Spleen (tissue), 11 donors: ENCODE results near the gene CIZ1. TPM values are rescaled to one million over a fixed set of nuclear protein-coding genes. Genes with fewer than 3 reads are reported as not detected.
A peak's percentile ranks its signal among the peaks of the same experiment; 100 is the strongest.

Experiments used
- DNase-seq: peaks from one replicate; pipeline ENCODE4 v3.0.0-alpha.2; 2020
- H3K27ac ChIP-seq, 8 donors: fragments of 200-600 bp; sonication (generic) in 7 of 8; 1 replicate in 4 of 8; 2 replicates in 4 of 8; pipeline versions ENCODE4 v1.5.0 to v1.8.0; 2016 to 2021; ENCODE audit warnings: inconsistent platforms in 4 of 8, mild to moderate bottlenecking in 4 of 8, moderate library complexity in 1 of 8
- H3K27me3 ChIP-seq, 7 donors: fragments of 200-600 bp; sonication (generic) in 6 of 7; replicated peaks in 1 of 7; 1 replicate in 4 of 7; 2 replicates in 3 of 7; pipeline versions ENCODE4 v1.5.0 to v1.8.0; 2016 to 2021; ENCODE audit warnings: inconsistent platforms in 3 of 7, mild to moderate bottlenecking in 1 of 7
- H3K36me3 ChIP-seq, 6 donors: fragments of 200-600 bp; sonication (generic) in 5 of 6; 1 replicate in 4 of 6; 2 replicates in 2 of 6; pipeline versions ENCODE4 v1.5.0 to v1.8.0; 2016 to 2021; ENCODE audit warnings: inconsistent platforms in 2 of 6
- H3K4me1 ChIP-seq, 6 donors: fragments of 200-600 bp; sonication (generic) in 5 of 6; 1 replicate in 3 of 6; 2 replicates in 3 of 6; pipeline versions ENCODE4 v1.5.0 to v1.8.0; 2016 to 2021; ENCODE audit warnings: inconsistent platforms in 3 of 6
- H3K4me3 ChIP-seq, 8 donors: fragments of 200-600 bp; sonication (generic) in 7 of 8; 1 replicate in 4 of 8; 2 replicates in 4 of 8; pipeline versions ENCODE4 v1.5.0 to v1.8.0; 2016 to 2021; ENCODE audit warnings: inconsistent platforms in 4 of 8, mild to moderate bottlenecking in 4 of 8, moderate library complexity in 2 of 8
- H3K9me3 ChIP-seq, 8 donors: fragments of 200-600 bp; sonication (generic) in 7 of 8; 1 replicate in 4 of 8; 2 replicates in 4 of 8; pipeline versions ENCODE4 v1.5.0 to v1.8.0; 2016 to 2021; ENCODE audit warnings: inconsistent platforms in 4 of 8
- POLR2A ChIP-seq, 3 donors: fragments of 450-650 bp; IDR thresholded peaks; one replicate each; pipeline ENCODE4 v1.5.1; 2017; ENCODE audit warnings: antibody characterized with exemption in 3 of 3, mild to moderate bottlenecking in 1 of 3
- POLR2AphosphoS5 ChIP-seq, 3 donors: sonication (generic); formaldehyde crosslinking; IDR thresholded peaks; one replicate each; pipeline ENCODE4 v1.5.1; 2017; ENCODE audit warnings: antibody characterized with exemption in 3 of 3
- WGBS, 5 donors: extraction: QIAGEN DNeasy Blood & Tissue Kit in 3 of 5; methylation state at CpG; one replicate each; pipeline versions ENCODE4 v1.1.5 to v1.1.7; 2013 to 2018; 5-methylcytosine and 5-hydroxymethylcytosine counted together
- intact Hi-C: fragments of 100-400 bp; cut with DNase I; formaldehyde crosslinking; loops from one replicate; pipeline ENCODE4 v1.15.0; 2023; ENCODE audit warnings: low total_unique reads
- polyA plus RNA-seq, 3 donors: library from polyadenylated mRNA; stranded (reverse); fragments of 200-250 nt; gene quantifications; one replicate each; pipeline ENCODE4 v1.2.1, GENCODE V29; 2013
- total RNA-seq, 7 donors: library from RNA; depleted of rRNA in 3 of 7; stranded (reverse); fragments of >200 nt in 3 of 7; fragmentation: NEBNext Ultra II Directional in 4 of 7; extraction: Animal tissue kit (Norgen Biotek cat#: 25700) in 4 of 7; gene quantifications; one replicate each; pipeline versions ENCODE4 v1.1.0 to v1.2.1, GENCODE V29; 2016 to 2021
- TF ChIP-seq, protein P1 (sequence below), 11 experiments: fragments of 200-600 bp in 7 of 11; fragments of 450-650 bp in 4 of 11; sonication (generic) in 4 of 11; IDR thresholded peaks in 8 of 11; conservative IDR thresholded peaks in 3 of 11; 1 replicate in 7 of 11; 2 replicates in 4 of 11; pipeline versions ENCODE4 v1.4.0 to v1.8.0; 2016 to 2021; ENCODE audit warnings: antibody characterized with exemption in 11 of 11, inconsistent platforms in 4 of 11, mild to moderate bottlenecking in 1 of 11
- donor health status: healthy with polysubstance abuse.
- donor health status: DM: no; HTN: no; CAD: no; lungs with moderate emphysema.
- donor health status: DM: no; HTN: no; CAD: no.
- donor health status: Bipolar disorder and iron deficiency.
- donor health status: healthy.
- donor health status: DM: no; HTN: no; CAD: no.
- donor health status: DM: yes; HTN: yes; CAD: no.

The CIZ1 gene
- total and polyA plus RNA-seq, 10 donors = 24.7 to 98.2 (median 77.2) TPM

DNA sequence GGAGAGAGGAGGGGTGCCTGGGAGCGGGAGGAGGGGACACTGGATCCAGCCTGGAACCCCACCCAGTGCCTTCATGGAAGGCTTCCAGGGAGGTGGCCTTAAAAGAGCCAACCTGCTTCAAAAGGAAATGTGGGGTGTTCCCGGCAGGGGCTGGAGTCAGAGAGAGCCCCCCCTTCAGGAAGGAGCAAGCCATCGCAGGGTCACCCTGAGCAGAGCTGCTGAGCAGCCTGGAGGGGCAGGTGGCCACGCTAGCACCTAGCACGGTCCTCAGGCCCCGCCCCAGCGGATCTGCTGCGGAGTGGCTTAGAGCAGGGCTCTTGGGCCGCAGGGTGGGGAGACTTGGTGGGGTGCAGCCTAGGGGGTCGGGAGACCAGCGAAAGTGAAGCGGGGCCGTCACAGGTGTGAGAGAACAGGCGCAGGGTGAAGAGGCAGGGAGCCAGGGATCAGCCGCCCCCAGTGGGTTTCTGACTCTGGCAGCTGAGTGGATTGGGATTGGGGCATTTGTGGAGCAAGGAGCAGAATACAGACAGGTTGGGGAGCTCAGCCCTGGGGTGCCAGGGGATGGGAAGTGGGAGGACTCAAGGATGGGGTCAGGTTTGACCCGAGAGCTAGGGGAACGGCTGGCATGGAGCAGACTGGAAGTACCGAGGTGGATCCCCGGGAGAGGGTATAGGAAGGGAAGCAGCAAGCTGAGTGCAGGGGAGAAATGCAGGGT, 40.6 kb downstream of the CIZ1 start:
- Histone ChIP-seq H3K27ac (peak overlapping the region in 4 of 8 donors; percentile 16 to 73 (median 60)), H3K36me3 (no peaks in the 10 kb centered on the region), H3K27me3 (no peaks in the 10 kb centered on the region), H3K9me3 (no peaks in the 10 kb centered on the region), H3K4me1 (peaks cover 0 to 37% (median 4%) of the 10 kb centered on the region in 6 donors), H3K4me3 (peak overlapping the region in 1 of 8 donors; percentile 22)
- intact Hi-C loops = no loop called here
- peak; percentile 73 for DNase-seq
- TF ChIP-seq, protein P1, sequence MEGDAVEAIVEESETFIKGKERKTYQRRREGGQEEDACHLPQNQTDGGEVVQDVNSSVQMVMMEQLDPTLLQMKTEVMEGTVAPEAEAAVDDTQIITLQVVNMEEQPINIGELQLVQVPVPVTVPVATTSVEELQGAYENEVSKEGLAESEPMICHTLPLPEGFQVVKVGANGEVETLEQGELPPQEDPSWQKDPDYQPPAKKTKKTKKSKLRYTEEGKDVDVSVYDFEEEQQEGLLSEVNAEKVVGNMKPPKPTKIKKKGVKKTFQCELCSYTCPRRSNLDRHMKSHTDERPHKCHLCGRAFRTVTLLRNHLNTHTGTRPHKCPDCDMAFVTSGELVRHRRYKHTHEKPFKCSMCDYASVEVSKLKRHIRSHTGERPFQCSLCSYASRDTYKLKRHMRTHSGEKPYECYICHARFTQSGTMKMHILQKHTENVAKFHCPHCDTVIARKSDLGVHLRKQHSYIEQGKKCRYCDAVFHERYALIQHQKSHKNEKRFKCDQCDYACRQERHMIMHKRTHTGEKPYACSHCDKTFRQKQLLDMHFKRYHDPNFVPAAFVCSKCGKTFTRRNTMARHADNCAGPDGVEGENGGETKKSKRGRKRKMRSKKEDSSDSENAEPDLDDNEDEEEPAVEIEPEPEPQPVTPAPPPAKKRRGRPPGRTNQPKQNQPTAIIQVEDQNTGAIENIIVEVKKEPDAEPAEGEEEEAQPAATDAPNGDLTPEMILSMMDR (IDR thresholded peaks at IDR 0.05 in 8 of 11, conservative IDR thresholded peaks at IDR 0.05 in 3 of 11) = peak in 4 of 11 experiments; percentile 19 to 44 (median 36)
- TF ChIP-seq POLR2A (IDR thresholded peaks at IDR 0.05) = no peak
- no peak for TF ChIP-seq POLR2AphosphoS5 (IDR thresholded peaks at IDR 0.05)
- WGBS, 5 donors = 68 to 79% (median 71%) methylated on average over 17 to 19 of the region's 19 CpGs

DNA sequence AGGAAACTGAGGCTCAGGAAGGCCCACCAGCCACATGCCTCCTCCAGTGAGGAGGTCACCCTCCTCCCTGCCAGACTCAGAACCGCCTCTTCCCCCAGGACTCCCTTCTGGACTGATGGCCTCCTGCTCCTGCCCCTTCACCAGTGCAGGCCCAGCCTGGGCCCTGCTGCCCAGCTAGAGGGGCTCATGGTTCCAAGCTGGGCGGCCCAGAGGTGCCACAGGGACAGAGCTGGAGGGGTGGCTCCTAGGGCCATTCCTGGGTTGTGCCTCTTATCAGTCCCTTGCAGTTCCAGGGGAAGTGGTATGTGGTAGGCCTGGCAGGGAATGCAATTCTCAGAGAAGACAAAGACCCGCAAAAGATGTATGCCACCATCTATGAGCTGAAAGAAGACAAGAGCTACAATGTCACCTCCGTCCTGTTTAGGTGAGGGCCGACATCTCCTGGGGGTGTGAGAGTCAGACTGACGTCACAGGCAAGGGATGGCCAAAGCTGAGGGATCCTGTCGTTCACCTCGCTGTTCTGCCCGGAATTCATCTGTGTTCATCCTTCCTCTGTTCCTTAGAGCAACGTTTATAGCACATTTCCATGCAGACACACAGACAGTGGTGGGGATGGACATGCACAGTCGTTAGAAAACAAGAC, 41.3 kb downstream of the CIZ1 start:
- H3K4me1 ChIP-seq = peaks cover 0 to 42% (median 4%) of the 10 kb centered on the region in 6 donors
- no peaks in the 10 kb centered on the region for H3K36me3 ChIP-seq
- 42 to 63% (median 47%) methylated on average over 10 to 11 of the region's 11 CpGs for WGBS, 5 donors
- no peaks in the 10 kb centered on the region for H3K9me3 ChIP-seq
- DNase-seq = peak; percentile 55
- H3K27me3 ChIP-seq = no peaks in the 10 kb centered on the region
- TF ChIP-seq, protein P1 (IDR thresholded peaks at IDR 0.05 in 8 of 11, conservative IDR thresholded peaks at IDR 0.05 in 3 of 11) = no peak
- H3K27ac ChIP-seq = peak overlapping the region in 5 of 8 donors; percentile 16 to 73 (median 58)
- peak overlapping the region in 1 of 8 donors; percentile 22 for H3K4me3 ChIP-seq
- intact Hi-C loops = no loop called here

DNA sequence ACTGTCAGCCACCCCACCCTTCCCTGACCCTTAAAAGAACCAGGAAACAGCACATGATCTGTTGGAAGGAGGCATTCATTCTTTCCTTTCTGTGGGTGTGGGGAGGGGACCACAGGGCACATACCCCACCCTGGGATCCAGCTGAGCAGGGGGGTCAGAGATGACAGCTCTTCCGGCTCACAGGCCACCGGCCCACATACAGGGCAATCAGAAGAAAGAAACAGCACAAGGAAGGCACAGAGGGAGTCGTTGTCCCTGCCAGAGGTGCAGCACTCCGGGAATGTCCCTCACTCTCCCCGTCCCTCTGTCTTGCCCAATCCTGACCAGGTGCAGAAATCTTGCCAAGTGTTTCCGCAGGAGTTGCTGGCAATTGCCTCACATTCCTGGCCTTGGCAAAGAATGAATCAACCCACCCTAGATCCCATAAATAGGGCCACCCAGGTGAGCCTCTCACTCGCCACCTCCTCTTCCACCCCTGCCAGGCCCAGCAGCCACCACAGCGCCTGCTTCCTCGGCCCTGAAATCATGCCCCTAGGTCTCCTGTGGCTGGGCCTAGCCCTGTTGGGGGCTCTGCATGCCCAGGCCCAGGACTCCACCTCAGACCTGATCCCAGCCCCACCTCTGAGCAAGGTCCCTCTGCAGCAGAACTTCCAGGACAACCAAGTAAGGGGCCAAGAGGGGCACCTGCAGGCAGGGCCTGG, 42.2 kb downstream of the CIZ1 start, which contains the start of gene LCN2:
Gene LCN2, plus strand, starts transcription at position 453 of the 701 bp plus-strand sequence. Its CDS starts 73 bp downstream, at position 526.
- H3K4me1 ChIP-seq = peaks cover 0 to 51% (median 7%) of the 10 kb centered on the region in 6 donors
- no peaks in the 10 kb centered on the region for H3K36me3 ChIP-seq
- 56 to 88% (median 72%) methylated on average over 9 of the region's 9 CpGs for WGBS, 5 donors
- no peaks in the 10 kb centered on the region for H3K27me3 ChIP-seq
- no peak for TF ChIP-seq POLR2AphosphoS5 (IDR thresholded peaks at IDR 0.05)
- peak; percentile 66 for DNase-seq
- no peaks in the 10 kb centered on the region for H3K9me3 ChIP-seq
- H3K27ac ChIP-seq = peak within 1 kb of the TSS in 5 of 8 donors; percentile 16 to 73 (median 58)
- H3K4me3 ChIP-seq = peak within 1 kb of the TSS in 1 of 8 donors; percentile 15
- intact Hi-C loops = no loop called here

DNA sequence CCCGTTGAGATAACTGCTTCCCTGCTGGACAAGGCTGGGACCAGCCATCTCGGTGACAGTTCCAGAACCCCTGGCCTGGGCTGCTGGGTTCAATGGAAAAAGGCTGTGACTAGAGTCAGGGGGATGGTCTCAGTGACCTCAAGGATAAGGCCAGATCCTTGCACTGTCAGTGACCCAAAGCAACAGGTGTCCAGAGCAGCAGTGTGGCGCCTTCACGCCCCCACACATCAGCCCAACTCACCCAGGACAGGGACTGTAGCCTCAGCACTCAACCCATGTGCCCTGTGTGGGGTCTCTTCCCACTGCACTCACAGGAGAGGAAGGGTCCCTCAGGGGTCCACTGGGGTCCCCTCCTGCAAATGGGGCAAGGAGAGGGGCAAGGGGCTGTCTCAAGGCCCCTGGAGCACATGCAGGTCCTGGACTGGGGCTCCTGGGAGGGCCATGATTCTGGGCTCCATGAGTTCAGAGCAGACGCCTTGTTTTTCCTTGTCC, 42.8 kb downstream of the CIZ1 start:
- 74 to 93% (median 89%) methylated on average over 3 to 5 of the region's 5 CpGs for WGBS, 5 donors
- H3K27ac ChIP-seq = peak overlapping the region in 3 of 8 donors; percentile 52 to 73 (median 69)
- H3K4me1 ChIP-seq = peaks cover 0 to 57% (median 7%) of the 10 kb centered on the region in 6 donors
- TF ChIP-seq, protein P1 (IDR thresholded peaks at IDR 0.05 in 8 of 11, conservative IDR thresholded peaks at IDR 0.05 in 3 of 11) = no peak
- intact Hi-C loops = no loop called here
- H3K4me3 ChIP-seq = no peak overlapping the region
- no peaks in the 10 kb centered on the region for H3K27me3 ChIP-seq
- no peaks in the 10 kb centered on the region for H3K9me3 ChIP-seq
- H3K36me3 ChIP-seq = no peaks in the 10 kb centered on the region
- peak; percentile 65 for DNase-seq
